Smooth muscle cell (in vitro differentiated cells): ENCODE measurements around the gene VEPH1. TPM values are rescaled to one million over a fixed set of nuclear protein-coding genes. Genes with fewer than 3 reads are reported as not detected.

ENCODE experiments used
- DNase-seq: peaks from one replicate; lab custom pipeline; 2025; ENCODE audit not compliant: unreplicated experiment; lab: John Stamatoyannopoulos, UW
- H2AFZ ChIP-seq: fragments of 200-600 bp; sonication (generic); 2 replicates; pipeline ENCODE4 v1.6.0; 2016; ENCODE audit warnings: antibody characterized with exemption, low read depth, mild to moderate bottlenecking
- H3F3A ChIP-seq: fragments of 200-600 bp; sonication (generic); 2 replicates; pipeline ENCODE4 v1.6.0; 2017; ENCODE audit warnings: antibody characterized with exemption, low read depth
- H3K27ac ChIP-seq: fragments of 200-600 bp; sonication (generic); 2 replicates; pipeline ENCODE4 v1.5.1; 2016; ENCODE audit warnings: low read depth, mild to moderate bottlenecking
- H3K27me3 ChIP-seq: fragments of 200-600 bp; sonication (generic); 2 replicates; pipeline ENCODE4 v1.6.1; 2016; ENCODE audit warnings: low read depth, mild to moderate bottlenecking
- H3K36me3 ChIP-seq: fragments of 200-600 bp; sonication (generic); 2 replicates; pipeline ENCODE4 v1.5.1; 2016; ENCODE audit warnings: low read depth
- H3K4me1 ChIP-seq: fragments of 200-600 bp; sonication (generic); 2 replicates; pipeline ENCODE4 v1.5.1; 2016; ENCODE audit warnings: low read depth
- H3K4me2 ChIP-seq: fragments of 200-600 bp; sonication (generic); 2 replicates; pipeline ENCODE4 v1.6.0; 2016; ENCODE audit warnings: mild to moderate bottlenecking
- H3K4me3 ChIP-seq: fragments of 200-600 bp; sonication (generic); 2 replicates; pipeline ENCODE4 v1.5.1; 2016; ENCODE audit warnings: mild to moderate bottlenecking
- H3K79me2 ChIP-seq: fragments of 200-600 bp; sonication (generic); 2 replicates; pipeline ENCODE4 v1.6.0; 2016; ENCODE audit warnings: low read depth, mild to moderate bottlenecking
- H3K9ac ChIP-seq: fragments of 200-600 bp; sonication (generic); 2 replicates; pipeline ENCODE4 v1.6.0; 2016; ENCODE audit warnings: low read depth
- H3K9me3 ChIP-seq: fragments of 200-600 bp; sonication (generic); replicated peaks from 2 replicates; pipeline ENCODE4 v1.5.1; 2016; ENCODE audit warnings: low read depth
- H4K20me1 ChIP-seq: fragments of 200-600 bp; sonication (generic); 2 replicates; pipeline ENCODE4 v1.6.0; 2016; ENCODE audit warnings: low read depth
- whole genome bisulfite sequencing: methylation state at CpG from one replicate; pipeline ENCODE4 v1.1.7; 2016; ENCODE audit warnings: low lambda C conversion rate; 5-methylcytosine and 5-hydroxymethylcytosine counted together
- polyA plus RNA-seq: library from polyadenylated mRNA; unstranded; fragments of >200 nt; fragmentation: Nextera tagmentation; extraction: Ambion mirVana; gene quantifications from 2 replicates; pipeline ENCODE4 v1.2.1, GENCODE V29; 2016
- total RNA-seq: library from RNA; depleted of rRNA; stranded (reverse); fragments of >200 nt; gene quantifications from 2 replicates; pipeline ENCODE4 v1.2.3, GENCODE V29; 2014
- TF ChIP-seq, protein P1 (sequence below): fragments of 200-600 bp; sonication (generic); IDR thresholded peaks from 2 replicates; pipeline ENCODE4 v1.5.1; 2017; ENCODE audit warnings: borderline replicate concordance, mild to moderate bottlenecking, antibody characterized with exemption; ENCODE audit not compliant: insufficient read depth, poor library complexity, severe bottlenecking

Gene VEPH1
- total and polyA plus RNA-seq, 2 experiments from 2014 or later: 0.58 to 3.0 TPM

DNA sequence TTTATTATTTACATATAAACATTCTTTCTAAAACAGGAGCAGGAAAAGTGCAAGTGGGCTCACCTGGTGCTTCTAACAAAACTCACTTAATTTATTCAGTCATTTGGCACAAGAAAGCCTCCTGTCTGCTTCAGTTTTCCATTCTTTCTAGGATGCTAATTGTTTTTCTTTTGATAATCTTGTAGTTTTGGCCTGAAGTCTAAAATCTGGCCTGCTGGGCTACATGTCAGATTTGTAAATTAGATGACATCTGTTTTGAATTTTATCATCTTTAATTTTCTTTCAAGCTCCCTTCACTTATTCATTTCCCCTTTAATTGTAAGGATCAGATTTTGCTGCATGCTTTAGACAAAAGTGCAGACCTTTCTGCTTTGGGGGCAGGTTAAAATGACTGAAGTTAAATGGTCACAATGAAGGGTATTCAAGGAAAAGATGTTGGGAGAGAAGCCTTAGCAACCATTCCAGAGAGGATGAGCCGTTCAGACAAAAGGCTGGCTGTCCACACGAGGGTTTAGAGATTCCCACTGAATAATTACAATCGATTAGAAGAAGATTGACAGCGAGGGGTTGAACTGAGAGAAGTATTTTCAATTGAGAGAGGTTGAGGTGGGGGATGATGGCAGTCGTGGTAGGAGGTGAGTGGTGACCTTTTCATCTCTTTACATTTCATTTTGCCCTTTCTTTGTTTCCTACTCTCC, 126.5 kb downstream of the VEPH1 start:
- H4K20me1 ChIP-seq: no peaks in the 10 kb centered on the region
- H3K4me1 ChIP-seq: peaks cover 22% of the 10 kb centered on the region
- no peaks in the 10 kb centered on the region for H3K79me2 ChIP-seq
- H3K4me2 ChIP-seq: no peak overlapping the region
- DNase-seq: no peak
- H3K9ac ChIP-seq: no peak overlapping the region
- H3K27ac ChIP-seq: no peak overlapping the region
- TF ChIP-seq, protein P1, sequence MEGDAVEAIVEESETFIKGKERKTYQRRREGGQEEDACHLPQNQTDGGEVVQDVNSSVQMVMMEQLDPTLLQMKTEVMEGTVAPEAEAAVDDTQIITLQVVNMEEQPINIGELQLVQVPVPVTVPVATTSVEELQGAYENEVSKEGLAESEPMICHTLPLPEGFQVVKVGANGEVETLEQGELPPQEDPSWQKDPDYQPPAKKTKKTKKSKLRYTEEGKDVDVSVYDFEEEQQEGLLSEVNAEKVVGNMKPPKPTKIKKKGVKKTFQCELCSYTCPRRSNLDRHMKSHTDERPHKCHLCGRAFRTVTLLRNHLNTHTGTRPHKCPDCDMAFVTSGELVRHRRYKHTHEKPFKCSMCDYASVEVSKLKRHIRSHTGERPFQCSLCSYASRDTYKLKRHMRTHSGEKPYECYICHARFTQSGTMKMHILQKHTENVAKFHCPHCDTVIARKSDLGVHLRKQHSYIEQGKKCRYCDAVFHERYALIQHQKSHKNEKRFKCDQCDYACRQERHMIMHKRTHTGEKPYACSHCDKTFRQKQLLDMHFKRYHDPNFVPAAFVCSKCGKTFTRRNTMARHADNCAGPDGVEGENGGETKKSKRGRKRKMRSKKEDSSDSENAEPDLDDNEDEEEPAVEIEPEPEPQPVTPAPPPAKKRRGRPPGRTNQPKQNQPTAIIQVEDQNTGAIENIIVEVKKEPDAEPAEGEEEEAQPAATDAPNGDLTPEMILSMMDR: no peak
- no peaks in the 10 kb centered on the region for H3K36me3 ChIP-seq
- H2AFZ ChIP-seq: no peak overlapping the region
- no peaks in the 10 kb centered on the region for H3F3A ChIP-seq
- no peak overlapping the region for H3K4me3 ChIP-seq
- WGBS: 78% methylated on average over 5 of the region's 5 CpGs
- H3K27me3 ChIP-seq: no peaks in the 10 kb centered on the region
- no peaks in the 10 kb centered on the region for H3K9me3 ChIP-seq

DNA sequence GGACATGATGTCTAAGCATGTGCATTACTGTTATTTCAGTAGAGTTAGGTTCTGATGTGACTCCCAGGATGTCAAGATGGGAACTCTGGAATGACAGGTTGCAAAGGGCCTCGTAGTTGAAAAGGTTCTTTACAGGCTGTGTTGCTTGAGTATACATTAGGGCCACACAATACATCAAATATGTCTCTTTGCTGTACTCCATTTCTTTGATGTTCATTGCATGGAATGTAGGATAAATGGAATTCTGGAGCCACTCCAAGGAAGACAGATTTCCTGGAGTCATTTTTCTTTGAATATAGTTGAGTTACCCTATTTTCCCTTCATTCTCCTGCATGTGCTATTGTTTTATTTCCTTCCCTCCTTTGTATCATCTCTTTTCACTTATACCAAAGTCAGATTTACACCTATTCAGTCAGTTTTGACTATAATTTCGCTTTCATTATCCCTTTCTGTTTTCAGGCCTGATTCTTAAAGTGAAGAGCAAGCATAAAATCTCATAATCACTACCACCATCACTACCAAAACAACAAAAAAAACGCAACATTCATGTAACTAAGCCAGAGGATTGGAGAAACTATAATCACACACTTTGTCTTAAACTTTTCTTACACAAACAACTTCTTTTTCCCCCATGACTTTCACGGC, 127.8 kb downstream of the VEPH1 start:
- TF ChIP-seq, protein P1: no peak
- no peak overlapping the region for H3K9ac ChIP-seq
- DNase-seq: no peak
- H3K4me3 ChIP-seq: no peak overlapping the region
- WGBS: 87% methylated on average over 4 of the region's 4 CpGs
- H2AFZ ChIP-seq: no peak overlapping the region
- H3K4me2 ChIP-seq: no peak overlapping the region
- H3K4me1 ChIP-seq: peaks cover 22% of the 10 kb centered on the region
- no peaks in the 10 kb centered on the region for H3K79me2 ChIP-seq
- no peaks in the 10 kb centered on the region for H3F3A ChIP-seq
- H4K20me1 ChIP-seq: no peaks in the 10 kb centered on the region
- no peaks in the 10 kb centered on the region for H3K9me3 ChIP-seq
- H3K27ac ChIP-seq: no peak overlapping the region
- no peaks in the 10 kb centered on the region for H3K36me3 ChIP-seq
- no peaks in the 10 kb centered on the region for H3K27me3 ChIP-seq

DNA sequence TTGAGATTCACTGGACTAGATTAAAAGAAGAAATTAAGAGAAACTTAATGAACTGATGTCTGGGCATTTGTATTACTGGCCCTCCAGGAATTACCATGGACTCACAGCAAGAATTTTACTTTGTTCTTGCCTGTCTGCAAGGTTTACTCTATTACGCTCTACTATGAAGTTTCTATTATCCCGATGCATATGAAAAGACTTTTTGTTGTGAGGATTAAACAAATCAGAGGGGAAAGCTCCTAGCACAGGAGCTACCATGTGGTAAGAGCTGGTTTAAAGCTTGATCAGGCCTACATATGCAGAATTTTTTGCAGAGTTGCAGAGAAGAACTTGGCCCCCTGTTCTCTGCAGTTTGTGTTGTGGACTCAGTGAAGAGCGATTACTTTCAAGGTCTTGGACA, 128.3 kb downstream of the VEPH1 start:
- no peaks in the 10 kb centered on the region for H3F3A ChIP-seq
- H3K79me2 ChIP-seq: no peaks in the 10 kb centered on the region
- no peak for DNase-seq
- H3K27me3 ChIP-seq: no peaks in the 10 kb centered on the region
- no peak overlapping the region for H3K4me3 ChIP-seq
- H3K27ac ChIP-seq: no peak overlapping the region
- WGBS: 98% methylated on average over 3 of the region's 3 CpGs
- H3K4me2 ChIP-seq: no peak overlapping the region
- H4K20me1 ChIP-seq: no peaks in the 10 kb centered on the region
- H2AFZ ChIP-seq: no peak overlapping the region
- no peak overlapping the region for H3K9ac ChIP-seq
- no peaks in the 10 kb centered on the region for H3K36me3 ChIP-seq
- H3K9me3 ChIP-seq: no peaks in the 10 kb centered on the region
- peaks cover 25% of the 10 kb centered on the region for H3K4me1 ChIP-seq
- TF ChIP-seq, protein P1: no peak
